ENCODE results near the gene TBC1D14.

DNA sequence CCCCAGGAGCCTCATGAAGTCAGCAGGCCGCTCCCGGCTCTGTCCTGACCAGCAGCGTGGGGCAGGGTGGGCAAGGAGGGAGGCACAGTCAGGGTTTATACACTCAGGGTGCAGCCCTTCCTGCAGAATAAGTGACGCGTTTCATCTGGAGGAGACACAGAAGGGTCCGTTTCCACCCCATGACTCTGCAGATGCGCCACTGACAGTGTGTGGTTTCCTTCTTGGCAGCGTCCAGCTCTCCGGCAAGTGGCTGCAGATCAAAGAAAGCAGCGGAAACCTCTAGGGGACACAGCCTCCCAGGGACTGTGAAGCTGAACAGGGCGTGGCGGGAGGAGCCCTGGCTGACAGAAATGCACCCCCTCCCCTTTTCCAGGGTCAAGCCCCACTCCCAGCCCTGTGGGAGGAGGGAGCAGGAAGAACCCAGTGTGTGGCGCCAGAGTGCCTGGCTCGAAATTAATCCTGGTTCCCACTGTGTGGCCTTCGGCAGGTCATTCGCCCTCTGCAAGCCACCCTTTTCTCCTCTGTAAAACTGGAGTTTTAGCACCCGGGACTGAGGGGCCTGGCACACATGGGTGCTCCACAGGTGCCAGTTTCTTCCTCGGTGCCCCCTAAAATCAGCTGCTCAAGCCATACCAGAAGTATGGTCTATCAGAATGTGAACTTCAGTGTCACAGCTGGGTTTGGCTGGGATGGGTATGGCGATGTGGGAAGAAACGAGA, 17.3 kb upstream of the TBC1D14 start:
- TF ChIP-seq SIN3A (IDR thresholded peaks at IDR 0.05; ENCODE audit: borderline replicate concordance in 2 of 2, control insufficient read depth in 1 of 2, low read depth in 2 of 2, low read length in 2 of 2): peak in 1 of 2 experiments; percentile 65; a peak in 1 of 4 replicates
- TF ChIP-seq ARNT (IDR thresholded peaks at IDR 0.05): no peak

Measured in K562 (cell line).